Right forelimb (tissue), 1 donor: ENCODE data around the gene NDUFB10.

ENCODE experiments used
- DNase-seq: peaks from one replicate; pipeline ENCODE4 v3.0.0-alpha.2; 2018

Gene NDUFB10

GRCh38 chr16:1973461-1974156 is 14.3 kb downstream of the NDUFB10 start:
- no peak for DNase-seq

GRCh38 chr16:1974157-1975070 is 15.1 kb downstream of the NDUFB10 start:
- DNase-seq: no peak

GRCh38 chr16:1975432-1976215 is 16.3 kb downstream of the NDUFB10 start:
- DNase-seq: no peak

GRCh38 chr16:1976216-1976520 is 16.8 kb downstream of the NDUFB10 start:
- DNase-seq: no peak

- no peak for DNase-seq
Observed at GRCh38 chr16:1976951-1977874, 17.9 kb downstream of the NDUFB10 start.

- no peak for DNase-seq
Observed at GRCh38 chr16:1977875-1978268, 18.5 kb downstream of the NDUFB10 start.

- DNase-seq: no peak
Observed at GRCh38 chr16:1978476-1979120, 19.3 kb downstream of the NDUFB10 start.

GRCh38 chr16:1979271-1980029 is 20.1 kb downstream of the NDUFB10 start:
- no peak for DNase-seq

GRCh38 chr16:1980030-1980769 is 20.9 kb downstream of the NDUFB10 start:
- DNase-seq: no peak

GRCh38 chr16:1980770-1981087 is 21.4 kb downstream of the NDUFB10 start:
- DNase-seq: no peak

GRCh38 chr16:1981398-1981836 is 22.1 kb downstream of the NDUFB10 start, which contains the start of gene NOXO1:
NOXO1 (minus strand) TSS chr16:1981469; CDS start chr16:1981179, 290 bp downstream.
- no peak for DNase-seq

GRCh38 chr16:1982013-1982433 is 22.7 kb downstream of the NDUFB10 start:
- DNase-seq: no peak

- no peak for DNase-seq
Observed at GRCh38 chr16:1982991-1983543, 23.7 kb downstream of the NDUFB10 start.

- DNase-seq: peak; percentile 94
Observed at GRCh38 chr16:1983544-1984346, 24.4 kb downstream of the NDUFB10 start, which contains the start of gene GFER. GFER (plus strand) TSS chr16:1984193; CDS start chr16:1984219, 26 bp downstream.

- DNase-seq: no peak
Observed at GRCh38 chr16:1984347-1985225, 25.2 kb downstream of the NDUFB10 start.

GRCh38 chr16:1985466-1986150 is 26.3 kb downstream of the NDUFB10 start:
- no peak for DNase-seq

GRCh38 chr16:1987198-1987597 is 27.9 kb downstream of the NDUFB10 start:
- no peak for DNase-seq
